A673 (cell line): ENCODE results near the gene EFHC1. TPM values are rescaled to one million over a fixed set of nuclear protein-coding genes. Genes with fewer than 3 reads are reported as not detected.

ENCODE experiments used
- BruUV-seq: library from RNA; stranded (reverse); fragments of 400-500 nt; replicated peaks from 2 replicates; lab custom pipeline; 2021; lab: Mats Ljungman, UMichigan
- CTCF ChIA-PET: fragments of 300-600 bp; sonication (Branson Sonifier 250); formaldehyde crosslinking; loops from one replicate; lab custom pipeline; 2022; ENCODE audit warnings: antibody characterized with exemption; lab: Charles Lee
- POLR2A ChIA-PET: fragments of 300-600 bp; sonication (Branson Sonifier 250); formaldehyde crosslinking; loops from one replicate; lab custom pipeline; 2022; ENCODE audit warnings: antibody characterized with exemption; ENCODE audit not compliant: low non-redundant PET; lab: Charles Lee
- DNase-seq: peaks from one replicate; pipeline ENCODE4 v3.0.0-alpha.2; 2015; ENCODE audit warnings: low spot score
- H3K27ac ChIP-seq: fragments of 200-600 bp; sonication (generic); 2 replicates; pipeline ENCODE4 v1.5.1; 2016; ENCODE audit warnings: mixed run types, low read depth, mild to moderate bottlenecking, mixed read lengths, antibody characterized with exemption, low read length; ENCODE audit not compliant: poor library complexity, severe bottlenecking
- H3K27me3 ChIP-seq: fragments of 200-600 bp; sonication (generic); replicated peaks from 2 replicates; pipeline ENCODE4 v1.6.1; 2017; ENCODE audit warnings: mixed run types, low read depth, mild to moderate bottlenecking, mixed read lengths, antibody characterized with exemption, low read length; ENCODE audit not compliant: insufficient read depth, poor library complexity
- H3K36me3 ChIP-seq: fragments of 200-600 bp; sonication (generic); 2 replicates; pipeline ENCODE4 v1.6.1; 2016; ENCODE audit warnings: mixed run types, mild to moderate bottlenecking, mixed read lengths, antibody characterized with exemption, low read length; ENCODE audit not compliant: insufficient read depth, poor library complexity, severe bottlenecking
- H3K4me1 ChIP-seq: fragments of 200-600 bp; sonication (generic); 2 replicates; pipeline ENCODE4 v1.6.1; 2017; ENCODE audit warnings: mixed run types, mild to moderate bottlenecking, mixed read lengths, antibody characterized with exemption, low read length; ENCODE audit not compliant: insufficient read depth, poor library complexity, severe bottlenecking
- H3K4me3 ChIP-seq: fragments of 200-600 bp; sonication (generic); 2 replicates; pipeline ENCODE4 v1.5.1; 2016; ENCODE audit warnings: low read depth, mixed run types, mild to moderate bottlenecking, mixed read lengths, low read length; ENCODE audit not compliant: poor library complexity, severe bottlenecking
- H3K9me3 ChIP-seq: fragments of 200-600 bp; sonication (generic); 2 replicates; pipeline ENCODE4 v1.6.1; 2016; ENCODE audit warnings: mixed run types, low read depth, mild to moderate bottlenecking, mixed read lengths, antibody characterized with exemption, low read length; ENCODE audit not compliant: poor library complexity, severe bottlenecking
- CTCF ChIP-seq: fragments of 300-800, 200-600 bp; sonication (generic); conservative IDR thresholded peaks from 2 replicates; pipeline ENCODE4 v1.5.1; 2017; ENCODE audit warnings: low read depth, mild to moderate bottlenecking, antibody characterized with exemption, low read length, moderate library complexity, mixed read lengths
- EZH2 ChIP-seq: fragments of 200-600 bp; sonication (generic); IDR thresholded peaks from 2 replicates; pipeline ENCODE4 v1.6.1; 2017; ENCODE audit warnings: borderline replicate concordance, low read depth, mild to moderate bottlenecking, mixed read lengths, antibody characterized with exemption, low read length; ENCODE audit not compliant: poor library complexity, severe bottlenecking
- intact Hi-C: fragments of 100-400 bp; cut with micrococcal nuclease; formaldehyde crosslinking; loops from one replicate; pipeline ENCODE4 v1.10.0; 2022; ENCODE audit not compliant: unreplicated experiment
- total RNA-seq: library from RNA; stranded (reverse); gene quantifications from 2 replicates; pipeline ENCODE4 v1.2.3, GENCODE V29; 2021

EFHC1 gene
- total RNA-seq, 1 experiment from 2014 or later = 16.9 TPM

- CTCF ChIA-PET = no interaction called here
- Histone ChIP-seq H3K9me3 (no peaks in the 10 kb centered on the region), H3K27ac (no peak overlapping the region), H3K4me3 (no peak overlapping the region), H3K4me1 (peaks cover 8% of the 10 kb centered on the region), H3K27me3 (no peaks in the 10 kb centered on the region), H3K36me3 (no peaks in the 10 kb centered on the region)
- POLR2A ChIA-PET = no interaction called here
- DNase-seq = no peak
- TF ChIP-seq CTCF = no peak
- TF ChIP-seq EZH2 = no peak
- no TSS peak for BruUV-seq
- intact Hi-C loops = no loop called here
Observed at GRCh38 chr6:52522151-52522626, 102.0 kb downstream of the EFHC1 start.

- Histone ChIP-seq H3K36me3 (no peaks in the 10 kb centered on the region), H3K4me1 (peaks cover 3% of the 10 kb centered on the region), H3K9me3 (no peaks in the 10 kb centered on the region), H3K27ac (no peak overlapping the region), H3K27me3 (no peaks in the 10 kb centered on the region), H3K4me3 (no peak overlapping the region)
- TF ChIP-seq EZH2 = no peak
- no peak for TF ChIP-seq CTCF
- BruUV-seq = no TSS peak
- POLR2A ChIA-PET = no interaction called here
- no peak for DNase-seq
- intact Hi-C loops = no loop called here
- CTCF ChIA-PET = no interaction called here
Observed at GRCh38 chr6:52522655-52523054, 102.5 kb downstream of the EFHC1 start.

GRCh38 chr6:52523378-52524142 lies 103.4 kb downstream of the EFHC1 start:
- Histone ChIP-seq H3K27me3 (no peaks in the 10 kb centered on the region), H3K4me3 (no peak overlapping the region), H3K36me3 (no peaks in the 10 kb centered on the region), H3K27ac (no peak overlapping the region), H3K9me3 (no peaks in the 10 kb centered on the region), H3K4me1 (no peaks in the 10 kb centered on the region)
- intact Hi-C loops = no loop called here
- ChIA-PET CTCF (no interaction called here), POLR2A (no interaction called here)
- no TSS peak for BruUV-seq
- no peak for DNase-seq
- no peak for TF ChIP-seq CTCF
- no peak for TF ChIP-seq EZH2
